Ovary (tissue), 9 donors: ENCODE results near the gene DNAJC27. TPM values are rescaled to one million over a fixed set of nuclear protein-coding genes. Genes with fewer than 3 reads are reported as not detected.

ENCODE experiments used
- DNase-seq, 5 donors: peaks; one replicate each; pipeline ENCODE4 v3.0.0-alpha.2; 2019 to 2020
- H3K27ac ChIP-seq, 2 donors: fragments of 200-600 bp; one replicate each; pipeline versions ENCODE4 v1.5.1 to v1.8.0; 2019 to 2022
- H3K27me3 ChIP-seq: fragments of 200-600 bp; one replicate; pipeline ENCODE4 v1.8.0; 2022
- H3K36me3 ChIP-seq: fragments of 200-600 bp; sonication (generic); one replicate; pipeline ENCODE4 v1.5.1; 2019
- H3K4me1 ChIP-seq: one replicate; pipeline ENCODE4 v1.8.1; 2013; ENCODE audit warnings: mild to moderate bottlenecking, moderate library complexity; ENCODE audit not compliant: insufficient read depth
- H3K4me3 ChIP-seq: fragments of 200-600 bp; sonication (generic); one replicate; pipeline ENCODE4 v1.5.1; 2017
- H3K9me3 ChIP-seq, 2 donors: fragments of 200-600 bp in 1 of 2; sonication (generic) in 1 of 2; one replicate each; pipeline versions ENCODE4 v1.5.1 to v1.8.1; 2013 to 2019; ENCODE audit warnings: mild to moderate bottlenecking in 1 of 2, moderate library complexity in 1 of 2
- EP300 ChIP-seq: sonication (generic); formaldehyde crosslinking; IDR thresholded peaks from one replicate; pipeline ENCODE4 v1.6.1; 2017; ENCODE audit warnings: antibody characterized with exemption
- POLR2A ChIP-seq: fragments of 450-650 bp; IDR thresholded peaks from one replicate; pipeline ENCODE4 v1.6.1; 2017; ENCODE audit warnings: antibody characterized with exemption, mild to moderate bottlenecking, moderate library complexity
- WGBS, 3 donors: extraction: QIAGEN DNeasy Blood & Tissue Kit in 1 of 3; methylation state at CpG; one replicate each; pipeline versions ENCODE4 v1.1.5 to v1.1.7; 2013 to 2017; 5-methylcytosine and 5-hydroxymethylcytosine counted together
- intact Hi-C, 4 donors: fragments of 100-400 bp; cut with DNase I; formaldehyde crosslinking; loops; one replicate each; pipeline versions ENCODE4 v1.11.0 to v1.15.1; 2022 to 2023
- polyA plus RNA-seq, 2 donors: library from polyadenylated mRNA; stranded (reverse); fragments of 200-250 nt in 1 of 2; fragments of 350-450 nt in 1 of 2; fragmentation: Illumina TruSeq in 1 of 2; extraction: RNeasy Lipid Tissue Mini Kit (QIAGEN cat#74804) in 1 of 2; gene quantifications; one replicate each; pipeline ENCODE4 v1.2.3, GENCODE V29; 2013 to 2014
- total RNA-seq, 7 donors: library from RNA; depleted of rRNA in 2 of 7; stranded (reverse); fragments of >200 nt in 2 of 7; fragmentation: NEBNext Ultra II Directional in 3 of 7; extraction: Animal tissue kit (Norgen Biotek cat#: 25700) in 3 of 7; gene quantifications; one replicate each; pipeline versions ENCODE4 v1.1.0 to v1.2.4, GENCODE V29; 2016 to 2023
- TF ChIP-seq, protein P1 (sequence below), 3 donors: fragments of 450-650 bp in 2 of 3; fragments of 200-600 bp in 1 of 3; IDR thresholded peaks; one replicate each; pipeline versions ENCODE4 v1.5.1 to v1.8.0; 2016 to 2022; ENCODE audit warnings: antibody characterized with exemption in 3 of 3, mild to moderate bottlenecking in 1 of 3
- donor health status: DM: no; HTN: no; CAD: no; lungs with moderate emphysema.
- donor health status: DM: no; HTN: no; CAD: no.
- donor health status: Bipolar disorder and iron deficiency.
- donor health status: DM: yes; HTN: yes; CAD: no.
- donor health status: DM: no; HTN: no; CAD: no.
- donor health status: DM: yes; HTN: yes; CAD: no.

Gene DNAJC27
- total and polyA plus RNA-seq, 9 donors = 6.0 to 17.6 (median 12.9) TPM

DNA sequence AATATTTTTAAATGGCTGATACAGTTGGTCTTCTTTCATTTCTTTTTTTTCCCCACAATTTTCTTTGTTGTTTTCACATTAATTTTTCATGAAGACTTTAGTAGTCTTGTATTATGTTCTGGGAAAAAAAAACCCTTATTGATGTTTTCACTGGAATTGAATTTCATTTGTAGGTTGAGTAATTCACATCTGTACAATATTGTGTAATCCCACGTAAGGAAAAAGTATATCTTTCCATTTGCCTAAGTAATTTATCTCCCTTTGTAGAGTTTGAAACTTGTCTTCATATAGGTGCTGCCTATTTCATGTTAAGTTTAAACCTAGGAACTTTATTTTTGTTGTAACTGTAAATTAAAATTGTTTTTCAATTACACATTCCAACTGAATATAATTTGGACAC, 2.0 kb downstream of the DNAJC27 start:
- intact Hi-C loops = loop anchor here in 2 of 4 donors (5.0 to 10.0 kb wide), 2 partner anchors 112 to 225 kb away; no protein-coding TSS in a partner anchor
- no peak for DNase-seq
- 84 to 86% (median 85%) methylated on average over 1 of the region's 1 CpG for WGBS, 3 donors

DNA sequence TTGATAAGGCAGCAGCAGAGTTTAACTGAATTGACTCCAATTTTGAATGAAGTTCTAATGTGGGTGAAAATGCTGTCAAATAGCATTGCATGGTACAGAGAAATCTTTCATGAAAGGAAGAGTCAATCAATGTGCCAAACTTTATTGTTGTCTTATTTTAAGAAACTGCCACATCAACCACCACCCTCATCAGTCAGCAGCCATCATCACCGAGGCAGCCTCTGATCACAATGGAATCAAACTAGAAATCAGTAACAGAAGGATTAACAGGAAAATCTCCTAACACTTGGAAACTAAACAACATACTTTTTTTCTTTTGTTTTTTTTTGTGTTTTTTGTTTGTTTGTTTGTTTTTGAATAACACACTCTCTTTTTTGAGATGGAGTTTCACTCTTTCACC, 9.9 kb downstream of the DNAJC27 start:
- intact Hi-C loops = no loop called here
- no peaks in the 10 kb centered on the region for H3K9me3 ChIP-seq
- H3K4me1 ChIP-seq = no peaks in the 10 kb centered on the region
- TF ChIP-seq POLR2A = no peak
- H3K27ac ChIP-seq = no peak overlapping the region
- no peaks in the 10 kb centered on the region for H3K36me3 ChIP-seq
- no peak overlapping the region for H3K4me3 ChIP-seq
- no peaks in the 10 kb centered on the region for H3K27me3 ChIP-seq
- DNase-seq = no peak
- 94 to 97% (median 94%) methylated on average over 1 of the region's 1 CpG for WGBS, 3 donors

More for the DNA sequence above, 2.0 kb downstream of the DNAJC27 start:
- Histone ChIP-seq H3K9me3 (no peaks in the 10 kb centered on the region), H3K4me1 (peaks cover 5% of the 10 kb centered on the region), H3K36me3 (no peaks in the 10 kb centered on the region), H3K27ac (no peak overlapping the region), H3K27me3 (no peaks in the 10 kb centered on the region), H3K4me3 (no peak overlapping the region)
- TF ChIP-seq POLR2A (no peak), EP300 (no peak)
- TF ChIP-seq, protein P1, sequence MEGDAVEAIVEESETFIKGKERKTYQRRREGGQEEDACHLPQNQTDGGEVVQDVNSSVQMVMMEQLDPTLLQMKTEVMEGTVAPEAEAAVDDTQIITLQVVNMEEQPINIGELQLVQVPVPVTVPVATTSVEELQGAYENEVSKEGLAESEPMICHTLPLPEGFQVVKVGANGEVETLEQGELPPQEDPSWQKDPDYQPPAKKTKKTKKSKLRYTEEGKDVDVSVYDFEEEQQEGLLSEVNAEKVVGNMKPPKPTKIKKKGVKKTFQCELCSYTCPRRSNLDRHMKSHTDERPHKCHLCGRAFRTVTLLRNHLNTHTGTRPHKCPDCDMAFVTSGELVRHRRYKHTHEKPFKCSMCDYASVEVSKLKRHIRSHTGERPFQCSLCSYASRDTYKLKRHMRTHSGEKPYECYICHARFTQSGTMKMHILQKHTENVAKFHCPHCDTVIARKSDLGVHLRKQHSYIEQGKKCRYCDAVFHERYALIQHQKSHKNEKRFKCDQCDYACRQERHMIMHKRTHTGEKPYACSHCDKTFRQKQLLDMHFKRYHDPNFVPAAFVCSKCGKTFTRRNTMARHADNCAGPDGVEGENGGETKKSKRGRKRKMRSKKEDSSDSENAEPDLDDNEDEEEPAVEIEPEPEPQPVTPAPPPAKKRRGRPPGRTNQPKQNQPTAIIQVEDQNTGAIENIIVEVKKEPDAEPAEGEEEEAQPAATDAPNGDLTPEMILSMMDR (IDR thresholded peaks at IDR 0.05) = no peak

DNA sequence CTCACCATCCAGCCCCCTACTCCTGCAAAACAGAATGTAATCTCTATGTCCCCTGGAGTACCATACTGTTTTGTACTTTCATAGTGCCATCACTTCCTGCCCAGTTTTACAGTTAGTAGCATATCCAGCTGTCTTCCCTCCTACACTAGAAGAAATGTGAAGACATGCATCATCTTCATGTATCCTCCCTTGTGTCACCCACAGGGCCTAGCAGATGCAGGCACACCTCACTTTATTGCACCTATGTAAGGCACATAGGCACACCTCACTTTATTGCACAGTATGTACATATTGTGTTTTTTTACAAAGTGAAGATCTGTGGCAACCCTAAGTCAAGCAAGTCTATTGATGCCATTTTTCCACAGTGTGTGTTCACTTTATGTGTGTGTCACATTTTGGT, 12.0 kb downstream of the DNAJC27 start:
- Histone ChIP-seq H3K27me3 (no peaks in the 10 kb centered on the region), H3K27ac (no peak overlapping the region), H3K4me1 (no peaks in the 10 kb centered on the region), H3K4me3 (no peak overlapping the region), H3K9me3 (no peaks in the 10 kb centered on the region), H3K36me3 (no peaks in the 10 kb centered on the region)
- intact Hi-C loops = no loop called here
- DNase-seq = no peak
- TF ChIP-seq EP300 (no peak), POLR2A (no peak)
- TF ChIP-seq, protein P1 (IDR thresholded peaks at IDR 0.05) = no peak

DNA sequence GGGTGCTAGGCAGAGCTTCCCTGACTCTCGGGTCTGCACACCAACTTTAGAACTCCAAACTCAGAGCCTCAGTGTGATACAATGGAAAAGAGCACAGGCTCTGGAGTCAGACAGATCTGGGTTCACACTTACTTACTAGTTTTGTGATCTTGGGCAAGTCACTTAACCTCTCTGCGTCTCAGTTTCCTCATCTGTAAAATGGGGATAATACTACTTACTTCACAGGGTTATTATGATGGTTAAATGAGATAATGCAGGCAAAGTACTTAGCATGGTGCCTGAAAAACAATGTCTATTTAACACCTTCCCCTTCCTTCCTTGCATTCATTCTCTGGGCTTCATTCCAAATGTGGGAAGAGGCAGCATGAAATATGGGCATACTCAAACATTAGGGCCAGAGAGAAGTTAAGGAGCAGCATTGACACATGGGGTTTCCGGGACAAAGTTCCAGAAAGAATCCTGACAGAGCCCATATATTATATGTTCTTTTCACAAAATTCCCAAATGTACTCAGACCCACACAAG, 13.3 kb downstream of the DNAJC27 start:
- TF ChIP-seq POLR2A = no peak
- TF ChIP-seq, protein P1 (IDR thresholded peaks at IDR 0.05) = no peak
- no peak for TF ChIP-seq EP300
- Histone ChIP-seq H3K36me3 (no peaks in the 10 kb centered on the region), H3K4me3 (no peak overlapping the region), H3K27ac (no peak overlapping the region), H3K4me1 (no peaks in the 10 kb centered on the region), H3K27me3 (no peaks in the 10 kb centered on the region), H3K9me3 (no peaks in the 10 kb centered on the region)
- WGBS, 3 donors = 91 to 96% (median 96%) methylated on average over 3 of the region's 3 CpGs
- DNase-seq = no peak
- intact Hi-C loops = no loop called here

DNA sequence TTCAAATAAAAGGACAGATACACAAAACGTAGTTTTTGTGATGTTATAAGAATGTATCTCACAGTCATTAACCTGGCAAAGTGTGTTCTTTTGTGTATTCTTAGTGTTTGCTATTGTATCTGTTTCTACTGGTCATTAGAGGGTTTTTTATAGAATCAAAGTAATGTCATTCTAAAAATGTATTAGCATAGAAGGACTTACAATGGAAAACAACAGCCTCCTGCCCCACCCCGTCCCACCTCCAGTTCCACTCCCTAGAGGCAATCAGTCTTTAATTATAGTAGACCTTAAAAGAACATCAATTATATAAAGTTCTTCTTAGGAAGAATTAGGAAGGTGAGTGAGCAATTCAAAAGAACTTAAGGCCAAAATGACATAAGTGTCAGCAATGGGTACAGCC, 13.8 kb downstream of the DNAJC27 start:
- no peak overlapping the region for H3K4me3 ChIP-seq
- intact Hi-C loops = no loop called here
- 92 to 94% (median 93%) methylated on average over 2 of the region's 2 CpGs for WGBS, 3 donors
- DNase-seq = no peak
- H3K27me3 ChIP-seq = no peaks in the 10 kb centered on the region
- H3K27ac ChIP-seq = no peak overlapping the region
- H3K4me1 ChIP-seq = no peaks in the 10 kb centered on the region
- H3K9me3 ChIP-seq = no peaks in the 10 kb centered on the region
- TF ChIP-seq, protein P1 (IDR thresholded peaks at IDR 0.05) = no peak
- TF ChIP-seq EP300 = no peak
- no peak for TF ChIP-seq POLR2A
- H3K36me3 ChIP-seq = no peaks in the 10 kb centered on the region
